ENCODE measurements around the gene LPAR3.

Gene LPAR3

DNA sequence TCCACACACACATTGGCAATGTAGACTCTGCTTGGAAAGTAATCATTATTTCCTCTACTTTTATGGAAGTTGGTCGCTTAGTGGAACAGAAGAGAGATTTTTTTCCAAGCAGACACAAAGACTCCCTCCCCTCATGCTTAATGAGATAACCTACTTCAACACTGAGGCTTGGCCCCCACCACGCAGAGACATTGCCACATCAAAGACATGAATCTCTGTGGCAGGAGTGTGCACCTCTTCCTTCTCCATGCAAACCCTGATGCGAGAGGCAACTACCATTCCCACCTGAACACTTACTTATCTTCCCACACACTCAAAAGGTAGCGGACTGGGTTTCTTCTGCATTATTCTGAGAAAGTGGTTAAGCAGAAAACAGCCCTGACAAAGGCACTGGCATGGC is 37.3 kb upstream of the LPAR3 start:
- no peak overlapping the region for H3K4me3 ChIP-seq (replicated peaks; ENCODE audit: insufficient read depth, low read length)
- H3K27ac ChIP-seq (replicated peaks) = no peak overlapping the region
- peaks cover 4% of the 10 kb centered on the region for H3K27me3 ChIP-seq (ENCODE audit: insufficient read depth, poor library complexity, severe bottlenecking)
- TF ChIP-seq, protein P1, sequence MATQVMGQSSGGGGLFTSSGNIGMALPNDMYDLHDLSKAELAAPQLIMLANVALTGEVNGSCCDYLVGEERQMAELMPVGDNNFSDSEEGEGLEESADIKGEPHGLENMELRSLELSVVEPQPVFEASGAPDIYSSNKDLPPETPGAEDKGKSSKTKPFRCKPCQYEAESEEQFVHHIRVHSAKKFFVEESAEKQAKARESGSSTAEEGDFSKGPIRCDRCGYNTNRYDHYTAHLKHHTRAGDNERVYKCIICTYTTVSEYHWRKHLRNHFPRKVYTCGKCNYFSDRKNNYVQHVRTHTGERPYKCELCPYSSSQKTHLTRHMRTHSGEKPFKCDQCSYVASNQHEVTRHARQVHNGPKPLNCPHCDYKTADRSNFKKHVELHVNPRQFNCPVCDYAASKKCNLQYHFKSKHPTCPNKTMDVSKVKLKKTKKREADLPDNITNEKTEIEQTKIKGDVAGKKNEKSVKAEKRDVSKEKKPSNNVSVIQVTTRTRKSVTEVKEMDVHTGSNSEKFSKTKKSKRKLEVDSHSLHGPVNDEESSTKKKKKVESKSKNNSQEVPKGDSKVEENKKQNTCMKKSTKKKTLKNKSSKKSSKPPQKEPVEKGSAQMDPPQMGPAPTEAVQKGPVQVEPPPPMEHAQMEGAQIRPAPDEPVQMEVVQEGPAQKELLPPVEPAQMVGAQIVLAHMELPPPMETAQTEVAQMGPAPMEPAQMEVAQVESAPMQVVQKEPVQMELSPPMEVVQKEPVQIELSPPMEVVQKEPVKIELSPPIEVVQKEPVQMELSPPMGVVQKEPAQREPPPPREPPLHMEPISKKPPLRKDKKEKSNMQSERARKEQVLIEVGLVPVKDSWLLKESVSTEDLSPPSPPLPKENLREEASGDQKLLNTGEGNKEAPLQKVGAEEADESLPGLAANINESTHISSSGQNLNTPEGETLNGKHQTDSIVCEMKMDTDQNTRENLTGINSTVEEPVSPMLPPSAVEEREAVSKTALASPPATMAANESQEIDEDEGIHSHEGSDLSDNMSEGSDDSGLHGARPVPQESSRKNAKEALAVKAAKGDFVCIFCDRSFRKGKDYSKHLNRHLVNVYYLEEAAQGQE (IDR thresholded peaks at IDR 0.05; ENCODE audit: insufficient replicate concordance, low read depth) = no peak
- TF ChIP-seq GABPA (IDR thresholded peaks at IDR 0.05; ENCODE audit: low read depth) (no peak), CTCF (IDR thresholded peaks at IDR 0.05; ENCODE audit: insufficient read depth, low read length) (no peak), SPI1 (IDR thresholded peaks at IDR 0.05; ENCODE audit: borderline replicate concordance, low read depth) (no peak), POLR2AphosphoS5 (IDR thresholded peaks at IDR 0.05; ENCODE audit: low read depth) (no peak)
- no peak for DNase-seq (ENCODE audit: low read depth in 1 of 2, low spot score in 1 of 2)

DNA sequence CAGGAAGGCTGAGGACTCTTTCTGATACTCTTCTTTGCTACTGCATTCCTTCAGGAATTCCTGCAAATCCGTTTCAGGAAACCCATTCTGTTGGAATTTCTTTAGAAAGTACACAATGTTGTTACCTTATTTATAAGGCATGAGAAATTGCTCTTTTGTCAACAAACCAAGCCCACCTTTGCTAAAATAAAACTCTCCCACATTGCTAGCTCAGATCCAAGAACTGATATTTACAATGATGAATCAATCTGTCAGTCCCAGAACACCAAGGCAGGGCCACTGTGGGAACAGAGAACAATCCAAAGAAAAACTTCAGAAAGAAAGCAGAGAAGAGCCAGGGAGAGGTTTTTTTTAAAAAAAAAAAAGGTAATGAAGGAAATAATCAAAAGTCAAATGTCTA is 36.6 kb upstream of the LPAR3 start:
- Histone ChIP-seq H3K4me3 (replicated peaks; ENCODE audit: insufficient read depth, low read length) (no peak overlapping the region), H3K27ac (replicated peaks) (no peak overlapping the region), H3K27me3 (ENCODE audit: insufficient read depth, poor library complexity, severe bottlenecking) (peaks cover 4% of the 10 kb centered on the region)
- DNase-seq (ENCODE audit: low read depth in 1 of 2, low spot score in 1 of 2) = no peak
- TF ChIP-seq GABPA (IDR thresholded peaks at IDR 0.05; ENCODE audit: low read depth) (no peak), SPI1 (IDR thresholded peaks at IDR 0.05; ENCODE audit: borderline replicate concordance, low read depth) (no peak), POLR2AphosphoS5 (IDR thresholded peaks at IDR 0.05; ENCODE audit: low read depth) (no peak), CTCF (IDR thresholded peaks at IDR 0.05; ENCODE audit: insufficient read depth, low read length) (no peak)
- TF ChIP-seq, protein P1 (IDR thresholded peaks at IDR 0.05; ENCODE audit: insufficient replicate concordance, low read depth) = no peak

DNA sequence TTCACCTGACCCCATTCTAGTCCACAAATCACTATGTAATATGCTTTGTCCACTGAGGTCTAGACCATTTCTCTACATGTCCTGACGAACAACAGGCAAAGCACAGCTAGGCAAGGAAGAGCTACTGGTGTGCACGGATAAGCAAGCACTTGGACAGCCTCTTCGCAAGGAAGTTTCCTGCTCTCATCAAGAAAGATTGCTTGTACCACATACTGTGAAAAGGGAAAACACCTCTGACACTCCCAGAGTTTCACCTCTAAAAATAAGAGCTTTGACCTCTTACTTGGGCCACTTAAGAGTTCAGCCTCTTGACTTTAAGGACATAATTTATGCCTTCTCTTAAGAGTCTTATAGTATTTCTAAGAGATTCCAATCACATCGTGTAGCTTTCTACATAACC is 36.0 kb upstream of the LPAR3 start:
- DNase-seq (ENCODE audit: low read depth in 1 of 2, low spot score in 1 of 2) = no peak
- H3K27me3 ChIP-seq (ENCODE audit: insufficient read depth, poor library complexity, severe bottlenecking) = peaks cover 4% of the 10 kb centered on the region
- H3K27ac ChIP-seq (replicated peaks) = no peak overlapping the region
- TF ChIP-seq SPI1 (IDR thresholded peaks at IDR 0.05; ENCODE audit: borderline replicate concordance, low read depth) (no peak), GABPA (IDR thresholded peaks at IDR 0.05; ENCODE audit: low read depth) (no peak), POLR2AphosphoS5 (IDR thresholded peaks at IDR 0.05; ENCODE audit: low read depth) (no peak), CTCF (IDR thresholded peaks at IDR 0.05; ENCODE audit: insufficient read depth, low read length) (no peak)
- TF ChIP-seq, protein P1 (IDR thresholded peaks at IDR 0.05; ENCODE audit: insufficient replicate concordance, low read depth) = no peak
- no peak overlapping the region for H3K4me3 ChIP-seq (replicated peaks; ENCODE audit: insufficient read depth, low read length)

Measured in HL-60 (cell line).